Measurements from ENCODE around the gene PTGFRN.
"Not testable (repeated sequence)": the region's sequence is repeated elsewhere in the genome, so short reads cannot be mapped to it uniquely, and the experiment has no call there.

PTGFRN gene

DNA sequence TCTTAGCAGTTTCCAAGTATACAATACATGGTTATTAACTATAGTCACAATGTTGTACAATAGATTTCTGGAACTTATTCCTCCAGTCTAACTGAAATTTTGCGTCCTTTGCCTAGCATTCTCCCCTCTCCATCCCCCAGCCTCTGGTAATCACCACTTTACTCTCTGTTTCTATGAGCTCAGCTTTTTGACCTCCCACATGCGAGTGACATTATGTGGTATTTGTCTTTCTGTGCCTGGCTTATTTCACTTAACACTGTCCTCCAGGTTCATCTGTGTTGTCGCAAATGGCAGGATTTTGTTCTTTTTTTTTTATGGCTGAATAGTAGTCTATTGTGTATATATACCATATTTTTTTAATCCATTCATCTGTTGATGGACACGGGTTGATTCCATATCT is 47.9 kb downstream of the PTGFRN start:
- no peak overlapping the region for H3K4me3 ChIP-seq (ENCODE audit: low read length)
- DNase-seq (ENCODE audit: low read depth, low spot score): no peak

DNA sequence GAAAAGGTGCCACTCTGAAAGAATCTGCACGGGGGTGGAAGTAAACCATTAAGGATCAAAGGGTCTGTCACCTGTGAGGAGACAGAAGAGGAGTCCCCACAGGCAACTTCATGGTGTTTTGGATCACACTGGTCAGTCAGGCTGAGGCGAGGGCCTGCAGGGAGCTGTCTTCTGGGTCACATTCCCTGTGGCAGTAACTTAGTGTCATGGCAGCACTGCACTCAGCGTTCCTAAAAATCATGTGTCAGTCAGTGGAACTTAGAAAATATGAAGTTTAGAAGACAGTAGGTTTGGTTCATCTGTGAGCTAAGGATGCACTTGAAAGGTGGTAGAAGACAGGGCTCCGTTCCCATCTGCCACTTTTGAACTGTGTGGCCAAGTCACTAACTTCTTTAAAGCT is 48.4 kb downstream of the PTGFRN start:
- no peak for DNase-seq (ENCODE audit: low read depth, low spot score)

DNA sequence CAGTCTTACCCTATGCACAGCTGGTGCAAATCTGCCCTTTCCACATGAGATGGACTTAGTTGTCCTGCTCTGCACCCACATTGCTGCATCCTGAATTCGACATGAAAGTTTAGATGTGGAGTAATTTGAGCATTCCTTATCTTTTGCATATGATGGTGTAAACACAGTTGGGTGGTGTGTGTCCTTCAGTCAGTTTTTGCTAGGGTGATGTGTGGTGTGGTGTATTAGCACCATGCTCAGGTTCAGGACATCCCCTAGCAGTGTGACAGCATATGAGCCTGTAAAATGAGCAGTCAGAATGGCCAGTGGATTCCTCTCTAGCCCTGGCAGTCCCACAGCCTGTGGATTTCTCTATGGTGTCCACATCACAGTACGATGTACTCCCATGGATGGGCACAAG is 49.3 kb downstream of the PTGFRN start:
- H3K4me3 ChIP-seq (ENCODE audit: low read length): no peak overlapping the region
- DNase-seq (ENCODE audit: low read depth, low spot score): no peak

More for the DNA sequence above, 48.4 kb downstream of the PTGFRN start:
- H3K4me3 ChIP-seq (ENCODE audit: low read length): no peak overlapping the region

DNA sequence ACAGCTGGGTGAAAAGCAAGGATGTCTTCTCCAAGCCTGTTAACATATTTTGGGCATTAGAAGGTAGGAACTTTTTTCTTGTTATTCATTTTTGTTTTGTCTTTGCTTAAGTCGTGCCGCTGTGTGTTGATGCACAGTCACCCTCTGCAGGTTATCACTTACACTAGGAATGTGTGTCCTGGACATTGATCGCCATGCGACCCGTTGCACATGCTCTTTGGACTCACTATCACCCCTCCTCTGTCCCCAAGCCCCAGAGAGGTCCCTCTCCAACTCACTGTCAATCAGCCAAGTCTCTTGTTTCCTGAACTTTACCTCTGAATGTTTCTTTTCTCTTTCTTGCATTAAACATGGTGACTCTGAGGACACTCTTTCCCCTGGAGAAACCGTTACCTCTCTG is 51.9 kb downstream of the PTGFRN start:
- DNase-seq (ENCODE audit: low read depth, low spot score): no peak
- H3K4me3 ChIP-seq (ENCODE audit: low read length): no peak overlapping the region

DNA sequence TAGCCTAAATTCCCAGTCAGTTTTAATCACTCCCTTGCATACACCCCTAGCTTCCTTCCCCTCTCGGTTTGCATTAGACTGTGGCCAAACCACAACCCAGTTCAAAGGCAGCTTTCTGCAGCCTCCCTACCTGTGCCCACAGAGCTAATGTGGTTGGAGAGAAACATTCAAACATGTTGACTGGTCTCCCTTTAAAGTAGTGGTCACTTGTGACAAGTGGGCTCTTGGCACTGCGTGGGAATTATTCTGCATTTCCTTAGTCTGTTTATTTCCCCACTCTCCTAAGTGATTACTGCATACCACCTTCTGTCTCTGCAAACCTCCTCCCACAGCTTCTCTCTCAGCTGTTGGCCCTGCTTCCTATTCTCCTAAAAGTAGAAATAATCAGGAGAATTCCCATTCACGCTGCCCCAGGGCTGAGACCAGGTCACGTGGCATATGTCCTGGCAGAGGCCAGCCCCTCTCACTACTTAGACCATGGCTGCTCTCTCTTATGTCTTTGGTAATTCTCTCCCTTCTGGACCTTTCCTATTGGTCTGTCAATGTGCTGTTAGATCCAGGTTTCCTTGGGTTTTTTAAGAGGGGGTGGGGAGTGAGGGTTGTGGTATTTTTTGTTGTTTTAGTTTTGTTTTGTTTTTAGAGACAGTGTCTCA is 53.4 kb downstream of the PTGFRN start:
- DNase-seq (ENCODE audit: low read depth, low spot score): peak; percentile 73
- no peak overlapping the region for H3K4me3 ChIP-seq (ENCODE audit: low read length)

DNA sequence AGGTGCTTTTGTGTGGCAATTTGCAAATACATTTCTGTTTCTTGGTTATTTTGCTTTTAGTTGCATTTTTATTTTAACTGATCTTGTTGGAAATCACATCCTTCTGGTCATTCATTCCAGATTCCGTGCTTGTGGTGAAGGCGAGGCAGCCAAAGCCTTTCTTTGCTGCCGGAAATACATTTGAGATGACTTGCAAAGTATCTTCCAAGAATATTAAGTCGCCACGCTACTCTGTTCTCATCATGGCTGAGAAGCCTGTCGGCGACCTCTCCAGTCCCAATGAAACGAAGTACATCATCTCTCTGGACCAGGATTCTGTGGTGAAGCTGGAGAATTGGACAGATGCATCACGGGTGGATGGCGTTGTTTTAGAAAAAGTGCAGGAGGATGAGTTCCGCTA is 57.1 kb downstream of the PTGFRN start:
- no peak for DNase-seq (ENCODE audit: low read depth, low spot score)
- no peak overlapping the region for H3K4me3 ChIP-seq (ENCODE audit: low read length)

DNA sequence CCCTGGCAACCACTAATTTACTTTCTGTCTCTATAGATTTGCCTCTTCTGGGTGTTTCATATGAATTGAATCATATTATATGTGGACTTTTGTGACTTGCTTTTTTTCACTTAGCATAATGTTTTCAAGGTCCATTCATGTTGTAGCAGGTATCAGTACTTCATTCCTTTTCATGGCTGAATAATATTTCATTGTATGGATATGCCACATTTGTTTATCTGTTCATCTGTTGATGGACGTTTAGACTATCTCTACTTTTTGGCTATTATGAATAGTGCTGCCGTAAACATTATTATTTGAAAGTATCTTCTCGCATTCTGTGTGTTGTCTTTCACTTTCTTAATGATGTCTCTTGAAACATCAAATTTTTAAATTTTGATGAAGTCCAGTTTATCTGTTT is 59.0 kb downstream of the PTGFRN start:
- DNase-seq (ENCODE audit: low read depth, low spot score): no peak

DNA sequence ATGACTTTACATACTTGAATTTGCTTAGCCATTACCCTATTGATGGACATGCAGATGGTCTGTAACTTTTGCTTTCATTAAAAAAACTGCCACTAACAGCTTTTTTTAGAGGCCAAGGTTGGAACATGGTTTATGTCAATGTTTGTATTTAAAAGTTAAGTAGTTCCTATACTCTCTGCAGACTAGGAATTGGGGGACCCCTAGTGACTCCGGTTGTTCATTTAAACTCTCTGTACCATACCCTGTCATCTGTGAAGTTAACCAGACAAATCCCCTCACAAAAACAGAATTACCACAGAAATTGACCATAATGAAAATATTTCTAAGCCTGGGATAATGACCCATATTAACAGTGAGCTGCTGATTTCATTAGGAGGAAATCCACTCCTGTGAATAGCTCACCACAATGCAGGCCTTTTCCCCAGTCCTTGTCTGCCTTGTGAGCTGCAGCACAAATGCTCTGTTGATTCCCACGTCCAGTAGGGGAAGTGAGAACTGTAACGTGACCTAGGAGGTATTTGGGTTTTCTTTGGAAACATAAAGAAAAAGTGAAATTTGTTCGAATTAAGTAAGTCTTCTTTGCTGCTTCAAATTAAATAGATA is 61.6 kb downstream of the PTGFRN start:
- no peak overlapping the region for H3K4me3 ChIP-seq (ENCODE audit: low read length)
- no peak for DNase-seq (ENCODE audit: low read depth, low spot score)

More for the DNA sequence above, 59.0 kb downstream of the PTGFRN start:
- H3K4me3 ChIP-seq (ENCODE audit: low read length): no peak overlapping the region

DNA sequence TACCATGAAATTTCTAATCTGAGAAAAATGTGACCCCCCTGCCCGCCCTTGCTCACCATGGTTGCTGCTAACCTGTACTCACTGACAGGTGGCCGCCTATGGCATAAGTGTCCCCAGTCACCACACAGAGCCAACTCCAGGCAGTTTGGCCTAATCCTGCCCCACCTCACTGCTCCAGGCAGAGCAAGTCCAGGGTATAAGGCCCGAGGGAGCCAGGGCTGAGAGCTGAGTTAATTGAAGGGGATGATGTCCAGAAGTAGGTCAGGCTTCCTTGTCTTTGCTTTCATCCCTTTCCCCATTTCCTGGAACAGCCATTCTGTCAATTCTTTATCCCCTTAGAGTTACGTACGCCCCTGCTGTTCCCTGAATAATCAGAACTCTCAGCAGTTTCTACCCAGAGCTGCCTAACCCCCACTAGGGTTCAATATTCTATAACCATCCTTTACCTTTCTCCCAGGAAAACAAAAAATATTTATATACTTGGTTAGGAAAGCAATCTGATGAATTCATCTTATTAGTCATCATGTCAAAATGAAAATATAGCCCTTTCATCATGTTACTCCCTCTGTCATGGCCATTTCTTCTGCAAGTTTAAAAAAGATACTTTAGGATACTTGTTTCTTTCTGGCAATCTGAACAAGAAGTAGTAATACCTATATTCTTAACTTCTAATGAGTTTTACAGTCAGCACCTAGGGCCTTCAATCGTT is 62.4 kb downstream of the PTGFRN start:
- no peak for DNase-seq (ENCODE audit: low read depth, low spot score)
- no peak overlapping the region for H3K4me3 ChIP-seq (ENCODE audit: low read length)

DNA sequence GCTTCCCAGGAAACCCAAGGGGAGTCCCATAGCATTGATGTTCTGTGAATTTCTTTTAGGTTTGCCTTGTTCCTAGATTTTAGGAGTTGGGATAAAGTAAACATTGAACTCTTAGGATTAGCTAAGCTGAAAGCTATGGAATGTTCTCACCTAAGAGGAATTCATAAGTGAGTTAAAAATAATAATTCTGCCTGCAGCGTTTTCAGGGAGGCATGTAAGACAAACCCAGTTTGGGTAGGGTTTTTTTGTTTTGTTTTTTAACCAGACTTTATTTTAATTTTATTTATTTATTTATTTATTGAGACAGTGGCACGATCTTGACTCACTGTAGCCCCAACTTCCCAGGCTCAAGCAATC is 62.9 kb downstream of the PTGFRN start:
- H3K4me3 ChIP-seq (ENCODE audit: low read length): no peak overlapping the region
- DNase-seq (ENCODE audit: low read depth, low spot score): no peak

DNA sequence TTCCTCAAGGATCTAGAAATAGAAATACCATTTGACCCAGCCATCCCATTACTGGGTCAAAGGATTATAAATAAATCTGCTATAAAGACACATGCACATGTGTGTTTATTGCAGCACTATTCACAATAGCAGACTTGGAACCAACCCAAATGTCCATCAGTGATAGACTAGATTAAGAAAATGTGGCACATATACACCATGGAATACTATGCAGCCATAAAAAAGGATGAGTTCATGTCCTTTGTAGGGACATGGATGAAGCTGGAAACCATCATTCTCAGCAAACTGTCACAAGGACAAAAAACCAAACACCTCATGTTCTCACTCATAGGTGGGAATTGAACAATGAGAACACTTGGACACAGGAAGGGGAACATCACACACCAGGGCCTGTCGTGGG is 70.6 kb downstream of the PTGFRN start:
- H3K4me3 ChIP-seq (ENCODE audit: low read length); DNase-seq (ENCODE audit: low read depth, low spot score): not testable (repeated sequence)

DNA sequence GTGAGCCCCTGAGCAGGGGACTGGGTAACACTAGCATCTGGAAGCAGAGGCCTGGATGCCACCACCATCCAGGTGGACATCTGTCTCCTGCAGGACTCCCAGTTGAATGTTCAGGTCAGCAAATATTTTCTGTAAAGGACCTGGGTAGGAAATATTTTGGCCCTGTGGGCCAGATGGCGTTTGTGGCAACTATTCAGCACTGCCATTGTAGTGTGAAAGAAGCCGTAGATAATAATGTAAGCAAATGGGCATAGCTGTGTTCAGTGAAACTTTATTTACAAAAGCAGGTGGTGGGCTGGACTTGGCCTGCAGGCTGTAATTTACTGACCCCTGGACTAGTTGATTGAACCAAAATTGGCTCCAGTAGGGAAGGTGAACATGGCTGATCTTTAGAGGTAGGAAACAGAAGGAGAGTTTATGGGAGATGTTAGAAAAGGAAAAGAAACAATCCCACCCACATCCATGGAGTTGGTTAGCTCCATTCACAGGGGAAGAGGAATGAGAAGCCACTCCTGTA is 71.9 kb downstream of the PTGFRN start:
- DNase-seq (ENCODE audit: low read depth, low spot score): no peak
- no peak overlapping the region for H3K4me3 ChIP-seq (ENCODE audit: low read length)

DNA sequence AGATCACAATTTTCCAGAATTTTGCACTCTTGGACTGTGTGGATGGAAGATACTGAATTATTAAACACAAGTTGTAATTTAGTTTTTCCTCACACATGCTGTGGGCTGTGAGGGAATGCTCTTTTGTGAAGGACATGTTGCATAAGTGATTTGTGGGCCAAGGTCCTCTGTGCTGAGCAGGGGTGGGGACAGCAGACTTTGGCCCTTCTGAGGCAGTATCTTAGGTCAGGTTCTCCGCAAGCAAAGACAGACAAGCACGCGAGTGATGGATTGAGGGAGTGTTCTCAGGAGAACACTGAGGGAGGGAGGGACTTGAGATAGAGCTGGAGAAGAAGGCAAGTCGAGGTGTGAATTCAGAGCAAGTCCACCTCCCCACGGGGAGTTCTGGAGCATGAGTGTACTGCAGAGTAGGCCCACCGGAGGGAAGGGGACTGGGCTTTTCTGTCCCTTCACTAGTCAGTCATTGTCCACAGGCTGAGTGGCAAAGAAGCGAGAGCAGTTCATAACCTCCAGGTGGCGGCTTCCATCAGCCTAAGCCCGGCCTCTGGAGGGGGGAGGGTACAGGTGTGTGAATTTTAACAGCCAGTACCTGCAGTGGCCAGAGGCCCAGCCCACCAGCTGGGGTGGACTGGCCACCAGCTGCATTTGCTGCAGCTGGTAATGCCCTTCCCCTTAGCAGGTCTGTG is 72.7 kb downstream of the PTGFRN start:
- DNase-seq (ENCODE audit: low read depth, low spot score): no peak
- H3K4me3 ChIP-seq (ENCODE audit: low read length): no peak overlapping the region

DNA sequence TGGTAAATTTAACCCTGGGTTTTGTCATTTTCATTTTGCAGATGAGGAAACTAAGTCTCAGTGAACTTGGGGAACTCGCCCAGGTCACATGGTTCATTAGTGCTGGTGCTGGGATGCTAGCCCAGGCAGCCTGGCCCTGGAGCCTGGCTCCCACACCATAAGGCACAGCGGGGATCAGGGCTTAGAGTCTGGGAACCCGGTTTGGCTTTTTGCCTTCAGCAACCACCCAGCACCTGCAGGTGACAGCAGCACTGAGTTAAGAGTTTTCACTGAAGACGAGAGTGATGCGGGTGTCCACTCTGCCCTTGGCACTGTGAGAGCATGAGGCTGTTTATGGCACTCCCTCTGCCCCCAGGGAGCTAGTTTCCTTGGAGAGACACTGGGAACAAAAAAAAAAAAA is 73.4 kb downstream of the PTGFRN start:
- no peak for DNase-seq (ENCODE audit: low read depth, low spot score)

DNA sequence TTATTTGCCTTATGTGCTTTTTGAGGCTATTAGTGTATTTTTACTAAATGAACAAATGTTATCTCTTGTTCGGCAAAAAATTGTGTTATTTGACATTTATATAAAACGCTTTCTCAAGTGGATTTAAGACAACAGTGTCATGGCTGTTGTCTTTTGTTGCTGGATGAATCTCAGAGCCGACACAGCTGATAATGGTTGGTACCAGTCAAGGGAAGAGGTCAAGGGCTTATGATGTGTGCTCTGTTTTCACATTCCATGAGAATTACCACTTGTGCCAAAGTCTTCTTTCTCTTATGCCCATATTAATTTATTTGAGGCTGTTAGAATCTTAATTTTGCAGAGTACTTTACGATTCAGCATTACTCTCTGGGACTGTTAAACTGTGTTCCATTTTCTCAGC is 74.0 kb downstream of the PTGFRN start:
- no peak for DNase-seq (ENCODE audit: low read depth, low spot score)
- H3K4me3 ChIP-seq (ENCODE audit: low read length): no peak overlapping the region

More for the DNA sequence above, 73.4 kb downstream of the PTGFRN start:
- H3K4me3 ChIP-seq (ENCODE audit: low read length): no peak overlapping the region

DNA sequence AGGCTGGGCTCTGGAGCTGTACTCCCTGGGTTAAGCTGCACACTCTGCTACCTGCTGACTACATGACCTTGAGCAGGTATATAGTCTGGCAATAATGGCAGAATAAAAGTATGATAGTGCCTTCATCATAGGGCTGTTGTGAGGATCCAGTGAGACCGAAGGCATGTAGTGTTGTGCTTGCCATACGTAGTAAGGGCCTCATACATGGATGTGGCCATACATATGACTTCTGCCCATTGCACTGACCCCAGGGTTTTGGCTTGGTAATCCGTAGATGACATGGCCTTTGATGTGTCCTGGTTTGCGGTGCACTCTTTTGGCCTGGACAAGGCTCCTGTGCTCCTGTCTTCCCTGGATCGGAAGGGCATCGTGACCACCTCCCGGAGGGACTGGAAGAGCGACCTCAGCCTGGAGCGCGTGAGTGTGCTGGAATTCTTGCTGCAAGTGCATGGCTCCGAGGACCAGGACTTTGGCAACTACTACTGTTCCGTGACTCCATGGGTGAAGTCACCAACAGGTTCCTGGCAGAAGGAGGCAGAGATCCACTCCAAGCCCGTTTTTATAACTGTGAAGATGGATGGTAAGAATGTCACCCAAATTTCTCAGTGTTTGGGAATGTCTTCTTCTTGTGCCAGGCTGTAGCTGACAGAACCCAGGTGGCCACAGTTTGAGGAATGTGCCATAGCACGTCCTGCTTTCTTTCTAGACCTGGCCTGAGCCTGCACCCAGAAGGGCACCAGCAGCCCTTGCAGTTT is 74.9 kb downstream of the PTGFRN start:
- DNase-seq (ENCODE audit: low read depth, low spot score): no peak
- no peak overlapping the region for H3K4me3 ChIP-seq (ENCODE audit: low read length)

DNA sequence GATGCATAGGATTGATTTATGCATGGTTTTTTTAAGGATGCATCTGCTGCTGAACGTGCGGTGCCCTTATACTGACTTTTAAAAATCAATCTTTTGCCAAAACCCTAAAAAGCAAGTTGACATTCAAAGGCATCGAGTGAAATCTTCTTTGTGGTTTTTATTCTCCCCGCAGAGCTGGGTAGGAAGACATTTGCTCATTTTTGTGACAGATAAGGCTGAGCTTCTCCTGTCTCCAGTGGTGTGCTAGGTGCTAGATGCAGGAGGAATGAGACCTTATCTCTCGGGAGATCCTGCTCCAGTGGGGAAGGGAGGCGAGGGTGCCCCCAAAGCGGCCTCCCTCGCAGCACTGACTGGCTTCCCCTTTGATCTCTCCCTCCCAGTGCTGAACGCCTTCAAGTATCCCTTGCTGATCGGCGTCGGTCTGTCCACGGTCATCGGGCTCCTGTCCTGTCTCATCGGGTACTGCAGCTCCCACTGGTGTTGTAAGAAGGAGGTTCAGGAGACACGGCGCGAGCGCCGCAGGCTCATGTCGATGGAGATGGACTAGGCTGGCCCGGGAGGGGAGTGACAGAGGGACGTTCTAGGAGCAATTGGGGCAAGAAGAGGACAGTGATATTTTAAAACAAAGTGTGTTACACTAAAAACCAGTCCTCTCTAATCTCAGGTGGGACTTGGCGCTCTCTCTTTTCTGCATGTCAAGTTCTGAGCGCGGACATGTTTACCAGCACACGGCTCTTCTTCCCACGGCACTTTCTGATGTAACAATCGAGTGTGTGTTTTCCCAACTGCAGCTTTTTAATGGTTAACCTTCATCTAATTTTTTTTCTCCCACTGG is 76.9 kb downstream of the PTGFRN start:
- DNase-seq (ENCODE audit: low read depth, low spot score): peak; percentile 83
- H3K4me3 ChIP-seq (ENCODE audit: low read length): peak overlapping the region; percentile 47

DNA sequence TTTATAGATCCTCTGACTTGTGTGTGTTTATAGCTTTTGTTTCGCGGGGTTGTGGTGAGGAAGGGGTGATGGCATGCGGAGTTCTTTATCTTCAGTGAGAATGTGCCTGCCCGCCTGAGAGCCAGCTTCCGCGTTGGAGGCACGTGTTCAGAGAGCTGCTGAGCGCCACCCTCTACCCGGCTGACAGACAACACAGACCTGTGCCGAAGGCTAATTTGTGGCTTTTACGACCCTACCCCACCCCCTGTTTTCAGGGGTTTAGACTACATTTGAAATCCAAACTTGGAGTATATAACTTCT is 77.5 kb downstream of the PTGFRN start:
- peak overlapping the region; percentile 47 for H3K4me3 ChIP-seq (ENCODE audit: low read length)
- DNase-seq (ENCODE audit: low read depth, low spot score): peak; percentile 89

DNA sequence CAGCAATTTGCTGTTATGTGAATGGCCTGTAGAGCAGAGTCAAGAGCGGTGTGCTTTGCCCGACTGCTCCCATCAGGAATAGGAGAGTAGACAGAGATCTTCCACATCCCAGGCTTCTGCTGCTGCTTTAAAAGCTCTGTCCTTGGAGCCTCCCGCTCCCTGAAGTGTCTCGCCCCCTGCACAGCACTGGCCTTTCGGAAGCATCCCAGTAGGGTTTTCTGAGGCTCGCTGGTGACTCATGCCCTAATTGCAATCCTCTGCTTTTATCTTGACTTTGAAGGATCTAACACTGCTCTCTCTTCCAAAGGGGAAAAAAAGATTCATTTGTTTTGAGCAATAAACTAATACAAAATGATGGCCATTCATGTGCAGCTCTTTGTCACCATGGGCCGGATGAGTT is 78.5 kb downstream of the PTGFRN start:
- H3K4me3 ChIP-seq (ENCODE audit: low read length): no peak overlapping the region
- DNase-seq (ENCODE audit: low read depth, low spot score): no peak
